ENCODE data around the gene MAST1.
A peak's percentile ranks its signal among the peaks of the same experiment; 100 is the strongest.
"Not testable (repeated sequence)": the region's sequence is repeated elsewhere in the genome, so short reads cannot be mapped to it uniquely, and the experiment has no call there.

Gene MAST1

GRCh38 chr19:12913011-12913561 lies 74.8 kb downstream of the MAST1 start (continued):
- TF ChIP-seq ZNF280D (tag by site-specific recombination; IDR thresholded peaks at IDR 0.05) (no peak), WT1 (tag by site-specific recombination; IDR thresholded peaks at IDR 0.05) (peak; percentile 46)

GRCh38 chr19:12913851-12914690 lies 75.8 kb downstream of the MAST1 start:
- Histone ChIP-seq H3K4me1 (ENCODE audit: control insufficient read depth, insufficient read depth, low read length) (peaks cover 13% of the 10 kb centered on the region), H3K4me3 (ENCODE audit: low read depth, low read length) (no peak overlapping the region), H3K9me3 (ENCODE audit: control insufficient read depth, insufficient read depth, low read depth, low read length) (no peaks in the 10 kb centered on the region), H3K27ac (ENCODE audit: extremely low read depth, low read depth, low read length) (peak overlapping the region; percentile 48; the same call in 1 of the 2 replicates), H3K36me3 (ENCODE audit: control insufficient read depth in 2 of 2, insufficient read depth in 1 of 2, low read length in 2 of 2) (no peaks in the 10 kb centered on the region)
- ChIA-PET POLR2A (interaction anchor here (0.6 kb wide), 3 partner anchors 29 to 959 kb away, joined by 3 to 8 read pairs (median 4); no protein-coding TSS in a partner anchor), CTCF (interaction anchor here (0.7 kb wide), 1 partner anchor 200 kb away, joined by 3 read pairs; no protein-coding TSS in a partner anchor)
- TF ChIP-seq ZBTB26 (tag by site-specific recombination; optimal IDR thresholded peaks at IDR 0.05) (no peak), ZNF133 (tag by site-specific recombination; IDR thresholded peaks at IDR 0.05) (peak; percentile 82), FEZF1 (tag by site-specific recombination; IDR thresholded peaks at IDR 0.05) (no peak), ZFHX2 (tag by site-specific recombination; conservative IDR thresholded peaks at IDR 0.05) (peak; percentile 61; the same call in 1 of the 2 replicates), ZNF600 (tag by site-specific recombination; IDR thresholded peaks at IDR 0.05) (0 out of 2 replicates have a peak, but pooled peaks have one; percentile 14), EGR2 (tag by site-specific recombination; IDR thresholded peaks at IDR 0.05; ENCODE audit: low read depth) (peak; percentile 42; the same call in 1 of the 2 replicates)

GRCh38 chr19:12915860-12916259 lies 77.5 kb downstream of the MAST1 start:
- H3K36me3 ChIP-seq (ENCODE audit: control insufficient read depth in 2 of 2, insufficient read depth in 1 of 2, low read length in 2 of 2); H3K4me3 ChIP-seq (ENCODE audit: low read depth, low read length); H3K27ac ChIP-seq (ENCODE audit: extremely low read depth, low read depth, low read length); H3K9me3 ChIP-seq (ENCODE audit: control insufficient read depth, insufficient read depth, low read depth, low read length): not testable (repeated sequence)
- ChIA-PET POLR2A (interaction anchor here (0.7 kb wide), 1 partner anchor 12 kb away, joined by 3 read pairs; no protein-coding TSS in a partner anchor), CTCF (interaction anchor here (0.6 kb wide), 2 partner anchors 95 to 1181 kb away, joined by 3 to 4 read pairs; no protein-coding TSS in a partner anchor)
- H3K4me1 ChIP-seq (ENCODE audit: control insufficient read depth, insufficient read depth, low read length): peaks cover 13% of the 10 kb centered on the region
- TF ChIP-seq ZIC2 (tag by site-specific recombination; IDR thresholded peaks at IDR 0.05): peak; percentile 21; the same call in 1 of the 2 replicates

- CTCF ChIA-PET: no interaction called here
- H3K27ac ChIP-seq (ENCODE audit: extremely low read depth, low read depth, low read length): no peak overlapping the region
- POLR2A ChIA-PET: interaction anchor here (1.0 kb wide), 1 partner anchor 32 kb away, joined by 3 read pairs; no protein-coding TSS in a partner anchor
- H3K9me3 ChIP-seq (ENCODE audit: control insufficient read depth, insufficient read depth, low read depth, low read length): no peaks in the 10 kb centered on the region
- H3K4me3 ChIP-seq (ENCODE audit: low read depth, low read length): no peak overlapping the region
- H3K36me3 ChIP-seq (ENCODE audit: control insufficient read depth in 2 of 2, insufficient read depth in 1 of 2, low read length in 2 of 2): peaks cover 6 to 12% of the 10 kb centered on the region in 2 experiments; a peak in 2 of 3 replicates
- H3K4me1 ChIP-seq (ENCODE audit: control insufficient read depth, insufficient read depth, low read length): peaks cover 5% of the 10 kb centered on the region; the same call in 1 of the 2 replicates
- TF ChIP-seq ZNF621 (tag by site-specific recombination; IDR thresholded peaks at IDR 0.05) (no peak), KLF9 (tag by site-specific recombination; IDR thresholded peaks at IDR 0.05; ENCODE audit: low read depth) (no peak), YY2 (tag by site-specific recombination; IDR thresholded peaks at IDR 0.05) (no peak), ZNF843 (tag by site-specific recombination; IDR thresholded peaks at IDR 0.05) (no peak), OVOL3 (tag by site-specific recombination; IDR thresholded peaks at IDR 0.05) (no peak), ZNF837 (tag by site-specific recombination; IDR thresholded peaks at IDR 0.05) (no peak), ZNF423 (tag by site-specific recombination; IDR thresholded peaks at IDR 0.05) (no peak), ZNF221 (tag by site-specific recombination; IDR thresholded peaks at IDR 0.05; ENCODE audit: borderline replicate concordance) (no peak), BCL6B (tag by site-specific recombination; IDR thresholded peaks at IDR 0.05) (no peak), EGR2 (tag by site-specific recombination; IDR thresholded peaks at IDR 0.05; ENCODE audit: low read depth) (no peak), ZNF529 (tag by site-specific recombination; IDR thresholded peaks at IDR 0.05; ENCODE audit: insufficient replicate concordance) (no peak), ZNF670 (tag by site-specific recombination; IDR thresholded peaks at IDR 0.05; ENCODE audit: low read depth) (no peak), ZNF324 (tag by site-specific recombination; IDR thresholded peaks at IDR 0.05) (no peak), ZNF501 (tag by site-specific recombination; IDR thresholded peaks at IDR 0.05) (no peak), ZNF146 (tag by site-specific recombination; IDR thresholded peaks at IDR 0.05) (no peak)
These were observed 79.9 kb downstream of the MAST1 start for GRCh38 chr19:12918253-12918652.
